Measurements from ENCODE around the gene BRD4.

The BRD4 gene

GRCh38 chr19:15264061-15264932 lies 68.0 kb downstream of the BRD4 start:
- peak; percentile 63 for DNase-seq

GRCh38 chr19:15263361-15263985 lies 68.9 kb downstream of the BRD4 start:
- DNase-seq = no peak

- no peak for DNase-seq
Measured at GRCh38 chr19:15262011-15262410, 70.3 kb downstream of the BRD4 start.

GRCh38 chr19:15260939-15261338 lies 71.4 kb downstream of the BRD4 start:
- no peak for DNase-seq

GRCh38 chr19:15259907-15260306 lies 72.4 kb downstream of the BRD4 start:
- no peak for DNase-seq

GRCh38 chr19:15257782-15258181 lies 74.6 kb downstream of the BRD4 start:
- no peak for DNase-seq

- DNase-seq = no peak
Measured at GRCh38 chr19:15256708-15257331, 75.5 kb downstream of the BRD4 start.

GRCh38 chr19:15255359-15255990 lies 76.9 kb downstream of the BRD4 start:
- DNase-seq = no peak

GRCh38 chr19:15254547-15254946 lies 77.8 kb downstream of the BRD4 start:
- DNase-seq = no peak

- no peak for DNase-seq
Measured at GRCh38 chr19:15253513-15253912, 78.8 kb downstream of the BRD4 start.

- DNase-seq = no peak
Measured at GRCh38 chr19:15253061-15253460, 79.3 kb downstream of the BRD4 start.

GRCh38 chr19:15252398-15253018 lies 79.8 kb downstream of the BRD4 start:
- no peak for DNase-seq

- DNase-seq = no peak
Measured at GRCh38 chr19:15251749-15252397, 80.5 kb downstream of the BRD4 start.

- DNase-seq = no peak
Measured at GRCh38 chr19:15251010-15251748, 81.2 kb downstream of the BRD4 start.

- no peak for DNase-seq
Measured at GRCh38 chr19:15250640-15250993, 81.7 kb downstream of the BRD4 start.

GRCh38 chr19:15249972-15250639 lies 82.2 kb downstream of the BRD4 start:
- no peak for DNase-seq

- no peak for DNase-seq
Measured at GRCh38 chr19:15249528-15249874, 82.8 kb downstream of the BRD4 start.

- DNase-seq = no peak
Measured at GRCh38 chr19:15248648-15249527, 83.5 kb downstream of the BRD4 start.

GRCh38 chr19:15248106-15248505 lies 84.2 kb downstream of the BRD4 start:
- DNase-seq = no peak

All from activated CD4-positive, alpha-beta T cell treated with anti-CD3 and anti-CD28 coated beads, Interleukin-2, Interleukin-6, amounts not matched to agents 100 ng/mL and 50 ng/mL, durations not matched to agents 16 hours and 8 hours (primary cell).